Gastrocnemius medialis (tissue), 4 donors: ENCODE results near the gene BANF2.
"Not testable (repeated sequence)": the region's sequence is repeated elsewhere in the genome, so short reads cannot be mapped to it uniquely, and the experiment has no call there.

Experiments
- POLR2A ChIP-seq, 2 donors: fragments of 450-650 bp; IDR thresholded peaks; one replicate each; pipeline ENCODE4 v1.6.1; 2017; ENCODE audit warnings: antibody characterized with exemption in 2 of 2, mild to moderate bottlenecking in 2 of 2, moderate library complexity in 2 of 2
- TF ChIP-seq, protein P1 (sequence below), 5 experiments: fragments of 450-650 bp in 3 of 5; fragments of 200-600 bp in 2 of 5; sonication (generic) in 2 of 5; IDR thresholded peaks in 4 of 5; conservative IDR thresholded peaks in 1 of 5; 1 replicate in 4 of 5; 2 replicates in 1 of 5; pipeline ENCODE4 v1.5.1; 2016 to 2019; ENCODE audit warnings: antibody characterized with exemption in 5 of 5, mild to moderate bottlenecking in 3 of 5, moderate library complexity in 3 of 5

DNA sequence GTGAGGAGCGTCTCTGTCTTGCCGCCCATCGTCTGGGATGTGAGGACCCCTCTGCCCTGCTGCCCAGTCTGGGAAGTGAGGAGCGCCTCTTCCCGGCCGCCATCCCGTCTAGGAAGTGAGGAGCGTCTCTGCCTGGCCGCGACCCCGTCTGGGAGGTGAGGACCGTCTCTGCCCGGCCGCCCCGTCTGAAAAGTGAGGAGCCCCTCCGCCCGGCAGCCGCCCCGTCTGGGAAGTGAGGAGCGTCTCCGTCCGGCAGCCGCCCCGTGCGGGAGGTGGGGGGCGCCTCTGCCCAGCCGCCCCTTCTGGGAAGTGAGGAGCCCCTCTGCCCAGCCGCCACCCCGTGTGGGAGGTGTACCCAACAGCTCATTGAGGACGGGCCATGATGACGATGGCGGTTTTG lies 79.2 kb downstream of the BANF2 start:
- TF ChIP-seq, protein P1, sequence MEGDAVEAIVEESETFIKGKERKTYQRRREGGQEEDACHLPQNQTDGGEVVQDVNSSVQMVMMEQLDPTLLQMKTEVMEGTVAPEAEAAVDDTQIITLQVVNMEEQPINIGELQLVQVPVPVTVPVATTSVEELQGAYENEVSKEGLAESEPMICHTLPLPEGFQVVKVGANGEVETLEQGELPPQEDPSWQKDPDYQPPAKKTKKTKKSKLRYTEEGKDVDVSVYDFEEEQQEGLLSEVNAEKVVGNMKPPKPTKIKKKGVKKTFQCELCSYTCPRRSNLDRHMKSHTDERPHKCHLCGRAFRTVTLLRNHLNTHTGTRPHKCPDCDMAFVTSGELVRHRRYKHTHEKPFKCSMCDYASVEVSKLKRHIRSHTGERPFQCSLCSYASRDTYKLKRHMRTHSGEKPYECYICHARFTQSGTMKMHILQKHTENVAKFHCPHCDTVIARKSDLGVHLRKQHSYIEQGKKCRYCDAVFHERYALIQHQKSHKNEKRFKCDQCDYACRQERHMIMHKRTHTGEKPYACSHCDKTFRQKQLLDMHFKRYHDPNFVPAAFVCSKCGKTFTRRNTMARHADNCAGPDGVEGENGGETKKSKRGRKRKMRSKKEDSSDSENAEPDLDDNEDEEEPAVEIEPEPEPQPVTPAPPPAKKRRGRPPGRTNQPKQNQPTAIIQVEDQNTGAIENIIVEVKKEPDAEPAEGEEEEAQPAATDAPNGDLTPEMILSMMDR (IDR thresholded peaks at IDR 0.05 in 4 of 5, conservative IDR thresholded peaks at IDR 0.05 in 1 of 5), result not testable (repeated sequence)
- not testable (repeated sequence) for TF ChIP-seq POLR2A (IDR thresholded peaks at IDR 0.05)
